ENCODE measurements around the gene RITA1.
"Not testable (repeated sequence)": the region's sequence is repeated elsewhere in the genome, so short reads cannot be mapped to it uniquely, and the experiment has no call there.

The RITA1 gene

DNA sequence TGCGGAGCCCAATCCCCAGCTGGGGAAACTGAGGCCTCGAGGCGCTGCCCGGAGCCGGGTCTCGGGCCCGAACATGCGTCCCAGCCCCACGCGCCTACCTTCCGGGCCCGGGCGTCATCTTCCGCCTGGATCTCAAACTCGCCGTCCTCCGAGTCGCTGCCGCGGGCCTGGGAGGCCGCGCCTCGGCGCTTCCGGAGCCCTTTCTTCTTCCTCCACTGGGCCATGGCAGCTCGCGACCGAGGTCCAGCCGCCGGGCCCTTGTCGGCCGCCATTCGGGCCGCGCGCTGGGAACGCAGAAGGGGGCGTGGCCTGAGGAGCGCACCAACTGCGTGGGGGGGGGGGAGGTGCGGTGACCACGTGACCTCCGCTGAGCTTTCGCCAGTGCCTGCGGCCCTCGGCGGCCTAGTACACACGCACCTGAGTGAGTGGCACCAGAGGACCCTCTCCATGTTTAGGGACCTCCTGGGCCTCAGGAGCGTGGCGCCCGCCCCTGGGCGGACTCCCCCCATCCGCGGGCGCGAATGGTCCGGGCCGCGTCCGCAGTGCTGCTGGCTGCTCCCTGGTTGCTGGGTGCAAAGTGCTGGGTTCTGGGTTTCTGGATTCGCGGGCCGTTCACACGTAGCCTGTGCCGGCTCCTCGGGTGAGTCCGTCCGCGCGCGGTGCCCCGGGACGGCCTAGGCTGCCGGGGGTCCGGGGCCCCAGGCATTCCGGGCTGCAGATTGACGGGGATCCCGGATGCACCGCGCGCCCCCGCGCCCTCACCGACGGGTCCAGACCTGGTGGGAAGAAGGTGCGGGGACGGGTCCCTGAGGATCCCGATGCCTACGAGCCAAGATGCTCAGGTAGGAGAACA, at the start of gene RITA1, which contains the start of gene DDX54:
TSS of gene RITA1 (plus strand) at position 542 of the 853 bp plus-strand sequence. CDS start 1,026 bp downstream, outside the sequence.
TSS of gene DDX54 (minus strand) at position 299 of the 853 bp plus-strand sequence. CDS start at position 272, 27 bp downstream.
- DNase-seq (ENCODE audit: low spot score) = peak; percentile 87

DNA sequence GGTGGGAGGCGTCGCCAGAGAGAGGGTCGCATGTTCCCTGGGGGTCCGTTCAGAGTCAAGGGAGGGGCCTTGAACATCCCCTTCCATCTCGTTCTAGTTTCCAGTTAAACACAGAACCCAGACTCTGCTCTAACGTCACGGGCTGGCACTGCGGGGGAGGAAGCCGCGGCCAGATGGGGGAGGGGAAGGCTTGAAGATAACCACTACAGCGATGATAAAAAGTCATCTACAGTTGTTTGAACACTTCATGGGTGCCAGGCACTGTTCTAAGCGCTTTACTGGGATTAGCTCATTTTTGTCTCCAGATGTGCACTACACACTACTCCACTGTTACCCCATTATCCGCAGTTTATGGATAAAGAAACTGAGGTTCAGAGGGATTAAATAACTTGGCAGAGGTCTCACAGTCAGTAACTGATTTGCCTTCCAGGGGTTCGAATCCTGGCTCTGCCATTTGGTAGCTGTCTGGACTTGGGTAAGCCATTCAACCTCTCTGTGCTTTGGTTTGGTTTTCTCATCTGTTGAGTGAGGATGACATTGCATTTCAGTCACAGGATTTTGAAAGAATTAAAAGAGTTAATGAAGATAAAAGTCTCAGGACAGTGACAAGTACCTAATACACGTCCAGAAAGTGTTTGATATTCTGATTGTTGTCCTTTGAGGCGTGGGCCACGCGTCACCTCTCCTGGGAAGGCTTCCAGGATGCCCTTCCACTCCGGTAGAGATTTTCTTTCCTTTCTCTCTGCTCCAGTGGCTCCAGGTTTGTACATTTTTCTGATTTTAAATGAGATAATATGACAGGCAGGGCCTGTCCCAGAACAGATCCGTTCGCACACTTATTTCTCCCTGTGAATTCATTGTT, 49.2 kb upstream of the RITA1 start:
- no peak for DNase-seq (ENCODE audit: low spot score)

DNA sequence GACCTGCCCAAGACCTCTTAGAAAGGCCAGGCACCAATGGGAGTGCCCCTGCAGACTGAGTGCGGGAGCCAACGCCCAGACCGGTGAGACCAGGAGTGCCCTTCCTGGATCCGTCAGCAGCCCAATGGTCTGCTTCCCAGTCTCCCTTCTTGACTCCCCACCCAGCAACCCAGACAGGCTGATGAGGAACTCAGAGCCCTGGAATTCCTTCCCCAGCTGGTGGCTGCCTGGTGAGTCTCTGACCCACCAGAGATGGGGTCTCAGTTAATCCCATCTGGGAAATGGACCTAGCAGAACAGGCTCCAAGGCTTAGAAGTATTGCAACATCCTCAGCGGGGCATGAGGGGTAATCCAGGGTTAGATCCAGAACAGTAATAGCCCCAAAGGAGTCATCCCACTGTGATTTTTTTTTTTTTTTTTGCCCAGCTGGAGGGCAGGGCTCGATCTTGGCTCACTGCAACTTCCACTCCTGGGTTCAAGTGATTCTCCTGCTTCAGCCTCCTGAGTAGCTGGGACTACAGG, 48.5 kb upstream of the RITA1 start:
- DNase-seq (ENCODE audit: low spot score) = no peak

GRCh38 chr12:113137861-113138783, 47.4 kb upstream of the RITA1 start:
- no peak for DNase-seq (ENCODE audit: low spot score)

DNA sequence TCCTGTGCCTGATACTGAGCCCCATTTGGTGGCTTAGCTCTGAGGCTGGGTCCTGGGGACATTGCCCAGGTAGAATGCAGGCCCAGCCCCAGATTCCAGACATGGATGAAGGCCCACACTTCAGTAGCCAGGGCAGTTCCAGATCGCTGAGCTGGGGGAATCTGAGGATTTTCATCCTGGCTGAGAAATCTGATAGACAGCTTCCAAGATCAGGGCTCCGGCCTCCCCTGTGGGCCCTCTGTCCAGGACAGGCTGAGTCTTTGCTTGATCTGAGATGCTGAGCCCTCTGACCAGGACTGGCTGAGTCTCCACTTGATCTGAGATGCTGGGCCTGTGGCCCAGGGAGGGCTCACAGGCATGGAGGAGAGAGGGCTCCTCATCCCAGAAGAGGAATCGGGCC, 46.7 kb upstream of the RITA1 start:
- no peak for DNase-seq (ENCODE audit: low spot score)

GRCh38 chr12:113140706-113141105, 44.8 kb upstream of the RITA1 start:
- no peak for DNase-seq (ENCODE audit: low spot score)

DNA sequence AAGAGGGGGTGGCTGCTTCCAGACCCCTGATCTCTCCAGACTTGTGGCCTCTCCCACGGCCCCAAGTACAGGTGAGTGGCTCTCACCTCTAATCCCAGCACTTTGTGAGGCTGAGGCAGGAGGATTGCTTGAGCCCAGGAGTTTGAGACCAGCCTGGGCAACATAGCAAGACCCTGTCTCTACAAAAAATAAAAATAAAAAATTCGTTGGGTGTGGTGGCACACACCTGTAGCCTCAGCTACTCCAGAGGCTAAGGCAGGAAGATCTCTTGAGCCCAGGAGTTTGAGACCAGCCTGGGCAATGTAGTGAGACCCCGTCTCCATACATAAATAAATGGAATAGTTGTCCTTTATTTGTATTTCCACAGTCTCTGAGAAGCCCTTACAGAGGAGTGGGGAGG, 43.8 kb upstream of the RITA1 start:
- not testable (repeated sequence) for DNase-seq (ENCODE audit: low spot score)

DNA sequence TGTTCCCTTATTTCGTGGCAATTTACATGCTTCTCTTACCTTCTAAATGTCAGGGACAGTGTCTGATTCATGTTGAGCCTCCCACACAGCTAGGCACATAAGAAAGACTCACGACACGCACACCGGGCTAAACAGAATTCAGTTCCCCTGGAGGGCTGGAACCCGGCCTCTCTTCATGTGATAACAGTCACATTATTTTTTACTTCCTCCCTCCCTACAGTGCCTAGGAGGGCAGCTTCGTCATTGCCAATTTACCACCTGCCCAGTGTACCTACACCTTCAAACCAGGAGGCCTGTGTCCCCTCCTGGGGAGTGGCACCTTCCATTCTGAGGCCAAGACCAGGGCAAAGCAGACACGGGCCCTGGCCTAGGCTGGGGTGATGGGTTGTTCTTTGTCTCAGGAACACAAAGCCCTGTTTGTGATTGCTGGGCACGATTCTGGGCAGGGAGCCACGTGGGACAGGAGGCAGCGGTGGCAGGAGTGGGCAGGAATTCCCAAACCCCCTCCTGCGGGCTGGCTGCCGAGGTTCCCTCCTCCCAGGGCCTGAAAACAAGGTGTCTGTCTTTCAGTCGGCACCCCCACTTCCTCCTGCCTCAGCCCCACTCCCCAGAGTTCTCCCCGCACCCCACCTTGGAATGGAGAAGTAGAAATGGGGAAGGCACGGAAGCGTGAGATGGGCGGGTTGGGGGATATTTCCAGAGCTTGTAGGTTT, 43.2 kb upstream of the RITA1 start:
- DNase-seq (ENCODE audit: low spot score) = no peak

GRCh38 chr12:113142886-113143332, 42.6 kb upstream of the RITA1 start:
- DNase-seq (ENCODE audit: low spot score) = no peak

- DNase-seq (ENCODE audit: low spot score) = no peak
These were observed 41.6 kb upstream of the RITA1 start for GRCh38 chr12:113143959-113144358.

DNA sequence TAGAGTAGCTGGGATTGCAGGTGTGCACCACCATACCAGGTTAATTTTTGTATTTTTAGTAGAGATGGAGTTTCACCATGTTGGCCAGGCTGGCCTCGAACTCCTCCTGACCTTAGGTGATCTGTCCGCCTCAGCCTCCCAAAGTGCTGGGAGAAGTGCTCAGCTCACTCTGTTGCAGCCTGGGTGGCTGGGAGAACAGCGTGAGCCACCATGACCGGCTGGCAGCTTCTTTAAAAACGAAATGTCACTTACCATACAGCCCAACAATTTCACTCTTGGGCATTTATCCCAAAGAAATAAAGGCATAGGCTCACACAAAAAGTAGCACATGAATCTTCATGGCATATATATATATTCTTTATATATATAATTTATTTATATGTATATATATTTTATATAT, 40.7 kb upstream of the RITA1 start:
- DNase-seq (ENCODE audit: low spot score) = no peak

GRCh38 chr12:113145720-113146551, 39.6 kb upstream of the RITA1 start:
- no peak for DNase-seq (ENCODE audit: low spot score)

- no peak for DNase-seq (ENCODE audit: low spot score)
These were observed 38.5 kb upstream of the RITA1 start for GRCh38 chr12:113146999-113147398.

GRCh38 chr12:113149361-113150150, 36.0 kb upstream of the RITA1 start, which contains the start of gene CFAP73:
Gene CFAP73, plus strand, starts transcription at chr12:113149724. Its CDS starts 134 bp downstream, at chr12:113149858.
- DNase-seq (ENCODE audit: low spot score) = peak; percentile 93

DNA sequence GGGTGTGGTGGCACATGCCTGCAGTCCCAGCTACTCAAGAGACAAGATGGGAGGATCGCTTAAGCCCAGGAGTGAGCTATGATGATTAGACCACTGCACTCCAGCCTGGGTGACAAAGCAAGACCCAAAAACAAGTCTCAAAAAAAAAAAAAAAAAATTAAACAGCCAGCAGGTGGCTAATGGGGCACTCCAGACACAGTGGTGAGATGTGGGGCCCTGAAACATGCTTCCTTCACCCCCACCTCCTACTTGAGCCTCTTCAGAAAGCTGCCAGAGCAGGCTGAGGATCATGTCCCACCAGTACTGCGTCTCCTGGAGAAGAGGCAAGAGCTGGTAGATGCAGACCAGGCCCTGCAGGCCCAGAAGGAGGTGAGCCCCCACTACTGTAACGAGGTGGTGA, 33.9 kb upstream of the RITA1 start:
- DNase-seq (ENCODE audit: low spot score) = no peak

DNA sequence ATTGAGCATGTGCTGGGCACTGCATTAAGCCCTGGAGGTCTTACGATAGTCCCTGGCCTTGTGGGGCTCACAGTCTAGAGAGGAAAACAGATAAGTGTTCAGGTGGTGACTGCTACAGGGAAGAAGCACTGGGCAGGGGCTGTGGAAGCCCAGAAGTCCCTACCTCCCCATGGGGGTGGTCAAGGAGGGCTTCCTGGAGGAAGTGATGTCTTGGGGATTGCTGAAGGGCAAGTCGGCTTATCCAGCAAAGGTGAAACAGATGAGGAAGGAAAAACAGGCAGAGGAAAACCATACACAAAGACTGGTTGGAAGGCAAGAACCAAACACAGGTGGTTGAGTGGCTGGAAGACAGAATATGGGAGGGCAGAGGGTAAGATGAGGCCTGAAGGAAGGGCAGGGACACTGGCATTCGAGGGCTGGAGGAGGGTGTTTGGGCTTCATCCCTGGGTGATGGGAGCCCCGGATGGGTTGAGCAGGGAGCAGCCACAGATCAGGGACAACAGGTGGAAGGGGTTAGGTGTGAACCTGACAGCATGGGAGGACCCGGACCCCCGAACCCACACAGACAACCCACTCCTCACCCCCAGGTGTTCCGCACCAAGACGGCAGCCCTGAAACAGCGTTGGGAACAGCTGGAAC, 33.2 kb upstream of the RITA1 start:
- DNase-seq (ENCODE audit: low spot score) = no peak

- DNase-seq (ENCODE audit: low spot score) = peak; percentile 90
These were observed 32.4 kb upstream of the RITA1 start for GRCh38 chr12:113152835-113153814.
